Spleen (tissue), 7 donors: ENCODE measurements around the gene NYAP2.

ENCODE experiments used
- POLR2A ChIP-seq, 3 donors: fragments of 450-650 bp; IDR thresholded peaks; one replicate each; pipeline ENCODE4 v1.5.1; 2017; ENCODE audit warnings: antibody characterized with exemption in 3 of 3, mild to moderate bottlenecking in 1 of 3
- TF ChIP-seq, protein P1 (sequence below), 11 experiments: fragments of 200-600 bp in 7 of 11; fragments of 450-650 bp in 4 of 11; sonication (generic) in 4 of 11; IDR thresholded peaks in 8 of 11; conservative IDR thresholded peaks in 3 of 11; 1 replicate in 7 of 11; 2 replicates in 4 of 11; pipeline versions ENCODE4 v1.4.0 to v1.8.0; 2016 to 2021; ENCODE audit warnings: antibody characterized with exemption in 11 of 11, inconsistent platforms in 4 of 11, mild to moderate bottlenecking in 1 of 11
- donor health status: DM: no; HTN: no; CAD: no; lungs with moderate emphysema.
- donor health status: DM: no; HTN: no; CAD: no.
- donor health status: DM: no; HTN: no; CAD: no.

DNA sequence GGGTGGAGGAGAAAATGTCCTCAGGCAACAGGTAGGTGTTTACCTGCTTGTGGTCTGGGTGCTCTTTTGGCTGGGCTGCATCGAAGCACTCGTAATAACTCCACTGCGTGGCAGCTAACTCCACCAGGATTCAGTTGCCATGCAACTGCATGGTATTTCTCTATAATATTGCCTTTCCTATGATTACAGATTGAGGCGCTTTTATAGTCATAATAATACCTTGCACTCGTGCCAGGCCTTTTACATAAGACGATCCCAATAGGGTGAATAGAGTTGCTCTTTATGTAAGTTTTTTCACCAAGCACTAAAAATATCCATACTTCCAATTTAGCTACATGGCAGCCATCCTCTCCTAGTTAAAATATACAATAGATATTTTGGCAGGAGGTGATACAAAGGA is 19.7 kb upstream of the NYAP2 start:
- TF ChIP-seq, protein P1, sequence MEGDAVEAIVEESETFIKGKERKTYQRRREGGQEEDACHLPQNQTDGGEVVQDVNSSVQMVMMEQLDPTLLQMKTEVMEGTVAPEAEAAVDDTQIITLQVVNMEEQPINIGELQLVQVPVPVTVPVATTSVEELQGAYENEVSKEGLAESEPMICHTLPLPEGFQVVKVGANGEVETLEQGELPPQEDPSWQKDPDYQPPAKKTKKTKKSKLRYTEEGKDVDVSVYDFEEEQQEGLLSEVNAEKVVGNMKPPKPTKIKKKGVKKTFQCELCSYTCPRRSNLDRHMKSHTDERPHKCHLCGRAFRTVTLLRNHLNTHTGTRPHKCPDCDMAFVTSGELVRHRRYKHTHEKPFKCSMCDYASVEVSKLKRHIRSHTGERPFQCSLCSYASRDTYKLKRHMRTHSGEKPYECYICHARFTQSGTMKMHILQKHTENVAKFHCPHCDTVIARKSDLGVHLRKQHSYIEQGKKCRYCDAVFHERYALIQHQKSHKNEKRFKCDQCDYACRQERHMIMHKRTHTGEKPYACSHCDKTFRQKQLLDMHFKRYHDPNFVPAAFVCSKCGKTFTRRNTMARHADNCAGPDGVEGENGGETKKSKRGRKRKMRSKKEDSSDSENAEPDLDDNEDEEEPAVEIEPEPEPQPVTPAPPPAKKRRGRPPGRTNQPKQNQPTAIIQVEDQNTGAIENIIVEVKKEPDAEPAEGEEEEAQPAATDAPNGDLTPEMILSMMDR (IDR thresholded peaks at IDR 0.05 in 8 of 11, conservative IDR thresholded peaks at IDR 0.05 in 3 of 11), result no peak
- no peak for TF ChIP-seq POLR2A (IDR thresholded peaks at IDR 0.05)
